Kidney (tissue), 14 donors: ENCODE results near the gene ZNF273. TPM values are rescaled to one million over a fixed set of nuclear protein-coding genes. Genes with fewer than 3 reads are reported as not detected.
A peak's percentile ranks its signal among the peaks of the same experiment; 100 is the strongest.

Experiments used
- DNase-seq, 5 donors: peaks; one replicate each; pipeline ENCODE4 v3.0.0-alpha.2; 2013 to 2020
- FAIRE-seq: peaks from 2 replicates; lab custom pipeline; 2012; peaks lifted over from hg19 to GRCh38; lab: Jason Lieb, UNC
- H3K27ac ChIP-seq, 2 donors: one replicate each; pipeline ENCODE4 v1.7.0; 2013; ENCODE audit warnings: low read depth in 2 of 2, low read length in 2 of 2, inconsistent platforms in 1 of 2
- H3K27me3 ChIP-seq: one replicate; pipeline ENCODE4 v1.7.1; 2013; ENCODE audit warnings: low read length, inconsistent platforms; ENCODE audit not compliant: control insufficient read depth, insufficient read depth
- H3K36me3 ChIP-seq, 3 donors: one replicate each; pipeline versions ENCODE4 v1.7.0 to v1.7.1; 2013; ENCODE audit warnings: low read length in 3 of 3, control low read depth in 1 of 3, inconsistent platforms in 1 of 3; ENCODE audit not compliant: insufficient read depth in 3 of 3, control insufficient read depth in 2 of 3
- H3K4me1 ChIP-seq, 3 donors: one replicate each; pipeline versions ENCODE4 v1.7.0 to v1.7.1; 2013; ENCODE audit warnings: low read length in 3 of 3, inconsistent platforms in 1 of 3, low read depth in 1 of 3; ENCODE audit not compliant: control insufficient read depth in 2 of 3, insufficient read depth in 2 of 3
- H3K4me3 ChIP-seq, 3 donors: one replicate each; pipeline versions ENCODE4 v1.7.0 to v1.8.1; 2013; ENCODE audit warnings: low read length in 3 of 3, control low read depth in 1 of 3, inconsistent platforms in 1 of 3
- H3K9ac ChIP-seq, 3 donors: one replicate each; pipeline versions ENCODE4 v1.7.0 to v1.7.1; 2013; ENCODE audit warnings: low read length in 3 of 3, control low read depth in 1 of 3, inconsistent platforms in 1 of 3
- H3K9me3 ChIP-seq, 3 donors: one replicate each; pipeline versions ENCODE4 v1.7.0 to v1.7.1; 2013; ENCODE audit warnings: low read length in 3 of 3, control low read depth in 1 of 3, inconsistent platforms in 1 of 3; ENCODE audit not compliant: control insufficient read depth in 2 of 3, insufficient read depth in 1 of 3
- intact Hi-C: fragments of 100-400 bp; cut with DNase I; formaldehyde crosslinking; loops from one replicate; pipeline ENCODE4 v1.11.1; 2022
- polyA plus RNA-seq: library from polyadenylated mRNA; stranded (reverse); fragments of 350-450 nt; fragmentation: Illumina TruSeq; extraction: RNeasy Lipid Tissue Mini Kit (QIAGEN cat#74804); gene quantifications from one replicate; pipeline ENCODE4 v1.2.3, GENCODE V29; 2014; ENCODE audit warnings: low read depth, low replicate concordance; ENCODE audit not compliant: insufficient read depth
- total RNA-seq: library from RNA; stranded (reverse); fragmentation: NEBNext Ultra II Directional; extraction: Animal tissue kit (Norgen Biotek cat#: 25700); gene quantifications from one replicate; pipeline ENCODE4 v1.2.1, GENCODE V29; 2021
- TF ChIP-seq, protein P1 (sequence below): IDR thresholded peaks from 3 replicates; pipeline ENCODE4 v1.5.1; 2012; ENCODE audit warnings: mild to moderate bottlenecking, moderate library complexity, borderline replicate concordance; ENCODE audit not compliant: insufficient read depth; ENCODE audit errors: extremely low read depth
- donor health status: control.
- donor health status: control.
- donor health status: control.
- donor health status: control.
- donor health status: control.
- donor health status: DM: yes; HTN: yes; CAD: no.
- donor health status: Normal renal cell carcinoma (clear cell type).

ZNF273 gene
- total and polyA plus RNA-seq, 2 donors from 2014 or later = 1.7 to 5.4 TPM

DNA sequence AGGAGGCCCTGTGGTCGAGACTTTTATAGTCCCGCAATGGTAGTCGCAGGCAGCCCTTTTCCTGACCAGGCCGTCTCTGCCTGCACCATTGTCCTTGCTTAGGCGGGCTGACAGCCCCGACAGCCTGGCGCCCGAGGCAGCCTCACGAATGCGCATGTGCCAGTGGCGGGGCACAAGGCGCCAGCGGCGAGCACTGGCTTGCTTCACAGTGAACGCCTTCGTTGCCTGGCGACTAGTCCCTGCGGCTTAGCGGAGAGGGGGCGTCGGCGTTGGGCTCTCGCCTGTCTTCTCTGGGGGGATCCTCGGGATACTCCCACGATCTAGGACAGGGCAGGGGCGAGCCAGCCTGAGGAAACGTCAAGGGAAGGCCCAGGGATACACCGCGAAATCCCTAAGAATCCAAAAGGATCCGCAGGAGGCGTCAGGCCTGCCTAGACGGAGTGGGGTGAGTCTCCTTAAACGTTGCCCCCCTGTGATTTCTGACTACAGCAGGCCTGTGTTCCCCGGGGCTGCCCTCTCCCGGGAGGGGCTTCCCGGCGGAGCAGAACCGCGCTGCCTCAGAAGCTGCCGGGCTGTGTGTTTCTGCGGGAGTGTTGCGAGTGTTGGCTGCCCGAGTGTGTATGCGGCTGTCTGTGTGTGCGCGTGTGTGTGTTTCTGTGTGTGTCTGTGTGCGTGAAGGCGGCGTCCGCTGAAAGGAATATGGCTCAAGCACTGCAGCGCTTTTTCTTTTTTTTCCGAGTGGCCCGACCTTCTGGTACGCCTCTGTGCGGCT is 20.5 kb upstream of the ZNF273 start:
- Histone ChIP-seq H3K4me3 (peak overlapping the region; percentile 44 to 56 (median 55)), H3K27me3 (no peaks in the 10 kb centered on the region), H3K4me1 (no peaks in the 10 kb centered on the region), H3K9ac (peak overlapping the region in 1 of 3 donors; percentile 12), H3K27ac (no peak overlapping the region), H3K9me3 (peaks cover 0 to 4% (median 0%) of the 10 kb centered on the region in 3 donors), H3K36me3 (no peaks in the 10 kb centered on the region)
- FAIRE-seq (no peak), DNase-seq (peak; percentile 68 to 87 (median 74))
- TF ChIP-seq, protein P1, sequence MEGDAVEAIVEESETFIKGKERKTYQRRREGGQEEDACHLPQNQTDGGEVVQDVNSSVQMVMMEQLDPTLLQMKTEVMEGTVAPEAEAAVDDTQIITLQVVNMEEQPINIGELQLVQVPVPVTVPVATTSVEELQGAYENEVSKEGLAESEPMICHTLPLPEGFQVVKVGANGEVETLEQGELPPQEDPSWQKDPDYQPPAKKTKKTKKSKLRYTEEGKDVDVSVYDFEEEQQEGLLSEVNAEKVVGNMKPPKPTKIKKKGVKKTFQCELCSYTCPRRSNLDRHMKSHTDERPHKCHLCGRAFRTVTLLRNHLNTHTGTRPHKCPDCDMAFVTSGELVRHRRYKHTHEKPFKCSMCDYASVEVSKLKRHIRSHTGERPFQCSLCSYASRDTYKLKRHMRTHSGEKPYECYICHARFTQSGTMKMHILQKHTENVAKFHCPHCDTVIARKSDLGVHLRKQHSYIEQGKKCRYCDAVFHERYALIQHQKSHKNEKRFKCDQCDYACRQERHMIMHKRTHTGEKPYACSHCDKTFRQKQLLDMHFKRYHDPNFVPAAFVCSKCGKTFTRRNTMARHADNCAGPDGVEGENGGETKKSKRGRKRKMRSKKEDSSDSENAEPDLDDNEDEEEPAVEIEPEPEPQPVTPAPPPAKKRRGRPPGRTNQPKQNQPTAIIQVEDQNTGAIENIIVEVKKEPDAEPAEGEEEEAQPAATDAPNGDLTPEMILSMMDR = no peak
- intact Hi-C loops = no loop called here

DNA sequence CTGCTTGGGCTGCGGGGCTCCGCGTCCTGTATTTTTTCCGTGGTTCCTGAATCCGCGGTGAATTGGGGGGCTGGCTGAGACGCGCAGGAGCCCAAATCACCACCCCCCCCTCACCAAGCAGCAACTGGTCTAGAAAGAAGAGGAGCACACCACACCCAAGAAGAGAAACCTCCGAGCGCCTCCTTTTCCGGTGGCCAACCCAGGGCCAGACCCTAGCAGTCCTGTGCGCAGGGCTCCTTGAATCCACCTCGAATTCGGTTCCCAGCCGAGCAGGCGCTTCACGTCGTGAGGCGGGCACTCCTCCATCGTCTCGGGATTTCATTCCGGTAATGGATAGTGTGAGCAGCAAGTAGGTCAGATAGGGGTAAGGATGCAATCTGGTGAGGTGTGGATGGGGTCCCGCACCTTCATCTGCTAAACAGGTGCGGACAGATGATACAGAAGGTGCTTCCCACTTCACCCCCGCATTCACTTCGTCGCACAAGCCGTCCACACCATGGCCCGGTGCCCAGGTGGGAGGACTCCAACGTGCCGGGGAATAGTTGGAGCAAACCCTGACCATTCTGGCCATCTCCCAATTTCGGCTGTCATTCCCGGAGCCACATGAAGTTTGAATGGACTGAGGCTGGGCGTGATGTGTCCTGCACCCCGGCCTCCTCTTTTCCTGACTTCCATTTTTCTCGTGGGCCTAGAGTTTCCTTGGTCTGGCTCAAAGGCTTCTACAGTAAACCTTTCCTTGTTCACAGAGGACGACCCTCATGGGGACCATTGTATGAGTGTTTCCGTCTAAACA is 19.8 kb upstream of the ZNF273 start:
- FAIRE-seq (no peak), DNase-seq (peak in 1 of 5 donors; percentile 46)
- Histone ChIP-seq H3K27me3 (no peaks in the 10 kb centered on the region), H3K9ac (no peak overlapping the region), H3K4me3 (peak overlapping the region in 1 of 3 donors; percentile 55), H3K4me1 (peaks cover 0 to 2% (median 0%) of the 10 kb centered on the region in 3 donors), H3K36me3 (no peaks in the 10 kb centered on the region), H3K9me3 (peaks cover 0 to 4% (median 0%) of the 10 kb centered on the region in 3 donors), H3K27ac (no peak overlapping the region)
- TF ChIP-seq, protein P1 = no peak
- intact Hi-C loops = no loop called here

DNA sequence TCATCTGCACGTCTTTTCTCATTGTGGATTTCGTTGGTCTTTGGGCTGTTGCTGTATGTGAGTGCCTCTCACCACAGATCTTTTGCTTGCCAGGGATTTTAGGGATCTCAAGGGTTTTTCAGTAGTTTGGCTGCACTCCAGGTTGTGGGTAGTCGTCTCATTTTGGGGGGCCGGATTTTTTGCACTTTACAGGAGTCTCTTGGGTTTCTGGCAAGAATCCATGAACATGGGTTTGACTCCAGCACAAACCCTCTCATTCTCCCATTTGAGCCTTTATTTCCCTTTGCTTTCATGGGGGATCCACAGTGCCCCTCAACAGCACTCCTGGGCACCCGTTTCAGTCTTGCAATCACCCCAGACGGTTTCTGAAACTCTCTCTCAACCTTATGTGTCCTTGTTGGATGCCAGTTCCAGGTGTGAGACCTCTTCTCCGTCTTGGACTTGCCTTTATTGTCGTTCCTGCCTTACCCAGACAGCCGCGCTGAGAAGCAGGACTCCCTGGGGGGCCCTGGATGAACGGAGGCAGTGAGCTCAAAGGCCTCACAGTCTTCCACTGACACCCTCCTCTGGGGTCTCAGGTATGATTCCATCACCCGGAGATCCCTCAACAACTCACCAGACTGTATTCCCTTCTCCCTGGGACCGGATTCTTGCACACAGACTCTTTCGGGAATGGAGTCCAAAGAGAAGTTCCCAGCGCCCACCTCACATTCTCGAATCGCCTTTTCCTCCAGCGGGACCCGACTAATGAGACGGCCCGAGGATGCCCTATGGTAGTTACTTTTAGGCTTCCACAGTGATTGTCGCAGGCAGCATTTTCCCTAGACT is 18.8 kb upstream of the ZNF273 start:
- Histone ChIP-seq H3K27me3 (no peaks in the 10 kb centered on the region), H3K4me1 (peaks cover 0 to 5% (median 0%) of the 10 kb centered on the region in 3 donors), H3K9ac (no peak overlapping the region), H3K9me3 (peaks cover 0 to 4% (median 0%) of the 10 kb centered on the region in 3 donors), H3K36me3 (no peaks in the 10 kb centered on the region), H3K27ac (no peak overlapping the region), H3K4me3 (no peak overlapping the region)
- DNase-seq (peak in 1 of 5 donors; percentile 3), FAIRE-seq (no peak)
- intact Hi-C loops = no loop called here
- TF ChIP-seq, protein P1 = no peak
